Transverse colon (tissue), 4 donors: ENCODE data around the gene CDKL5. TPM values are rescaled to one million over a fixed set of nuclear protein-coding genes. Genes with fewer than 3 reads are reported as not detected.

Experiments
- DNase-seq: peaks from one replicate; pipeline ENCODE4 v3.0.0-alpha.2; 2019
- H3K27ac ChIP-seq, 4 donors: fragments of 200-600 bp; sonication (generic); 2 replicates each; pipeline ENCODE4 v1.5.1; 2016 to 2018; ENCODE audit warnings: inconsistent platforms in 4 of 4
- H3K27me3 ChIP-seq: fragments of 200-600 bp; sonication (generic); 2 replicates; pipeline ENCODE4 v1.5.1; 2017; ENCODE audit warnings: inconsistent platforms
- H3K36me3 ChIP-seq, 4 donors: fragments of 200-600 bp; sonication (generic); 2 replicates each; pipeline ENCODE4 v1.5.1; 2017 to 2019; ENCODE audit warnings: inconsistent platforms in 4 of 4
- H3K4me1 ChIP-seq, 4 donors: fragments of 200-600 bp; sonication (generic); 2 replicates each; pipeline ENCODE4 v1.5.1; 2017 to 2020; ENCODE audit warnings: inconsistent platforms in 4 of 4
- H3K4me3 ChIP-seq, 4 donors: fragments of 200-600 bp; sonication (generic); 1 replicate in 1 of 4; 2 replicates in 3 of 4; pipeline versions ENCODE4 v1.5.1 to v1.6.1; 2017 to 2019; ENCODE audit warnings: inconsistent platforms in 4 of 4
- H3K9me3 ChIP-seq, 2 donors: fragments of 200-600 bp; sonication (generic); 2 replicates each; pipeline ENCODE4 v1.5.1; 2017 to 2019; ENCODE audit warnings: inconsistent platforms in 2 of 2
- EP300 ChIP-seq: sonication (generic); formaldehyde crosslinking; IDR thresholded peaks from one replicate; pipeline ENCODE4 v1.6.1; 2017; ENCODE audit warnings: antibody characterized with exemption, low read depth
- POLR2A ChIP-seq: fragments of 450-650 bp; IDR thresholded peaks from one replicate; pipeline ENCODE4 v1.6.1; 2016; ENCODE audit warnings: antibody characterized with exemption, mild to moderate bottlenecking, moderate library complexity
- POLR2AphosphoS5 ChIP-seq, 3 donors: sonication (generic); formaldehyde crosslinking; IDR thresholded peaks; one replicate each; pipeline ENCODE4 v1.6.1; 2016; ENCODE audit warnings: antibody characterized with exemption in 3 of 3
- WGBS, 2 donors: methylation state at CpG; one replicate each; pipeline ENCODE4 v1.1.5; 2018; ENCODE audit warnings: low coverage in 1 of 2; 5-methylcytosine and 5-hydroxymethylcytosine counted together
- in situ Hi-C, 4 donors: fragments of 200-750 bp; cut with MboI; loops; one replicate each; pipeline versions ENCODE4 v1.15.0 to v1.15.1; 2017; ENCODE audit warnings: low sequenced_read_pairs in 3 of 4, low pct_ligation_motif_present in 1 of 4, low pct_unique_long_range_greater_than_20kb in 1 of 4
- intact Hi-C: fragments of 100-400 bp; cut with DNase I; formaldehyde crosslinking; loops from one replicate; pipeline ENCODE4 v1.15.1; 2023; ENCODE audit warnings: low total_unique reads
- total RNA-seq, 4 donors: library from RNA; depleted of rRNA; stranded (reverse); fragments of >200 nt; gene quantifications; one replicate each; pipeline ENCODE4 v1.1.0, GENCODE V29; 2016
- TF ChIP-seq, protein P1 (sequence below), 5 experiments: fragments of 200-600 bp in 3 of 5; fragments of 450-650 bp in 2 of 5; sonication (generic) in 3 of 5; IDR thresholded peaks; 1 replicate in 2 of 5; 2 replicates in 3 of 5; pipeline ENCODE4 v1.5.1; 2016 to 2017; ENCODE audit warnings: antibody characterized with exemption in 5 of 5, inconsistent platforms in 3 of 5, mild to moderate bottlenecking in 2 of 5, moderate library complexity in 1 of 5

CDKL5 gene
- total RNA-seq, 4 donors from 2014 or later: 0.75 to 4.8 (median 3.5) TPM

- peaks cover 0 to 9% (median 0%) of the 10 kb centered on the region in 4 donors for H3K4me1 ChIP-seq
- H3K27me3 ChIP-seq: no peaks in the 10 kb centered on the region
- peak overlapping the region; percentile 23 to 61 (median 50) for H3K27ac ChIP-seq
- intact Hi-C loops (no loop called here), in situ Hi-C loops (no loop called here)
- H3K4me3 ChIP-seq: no peak overlapping the region
- no peaks in the 10 kb centered on the region for H3K9me3 ChIP-seq
- TF ChIP-seq, protein P1, sequence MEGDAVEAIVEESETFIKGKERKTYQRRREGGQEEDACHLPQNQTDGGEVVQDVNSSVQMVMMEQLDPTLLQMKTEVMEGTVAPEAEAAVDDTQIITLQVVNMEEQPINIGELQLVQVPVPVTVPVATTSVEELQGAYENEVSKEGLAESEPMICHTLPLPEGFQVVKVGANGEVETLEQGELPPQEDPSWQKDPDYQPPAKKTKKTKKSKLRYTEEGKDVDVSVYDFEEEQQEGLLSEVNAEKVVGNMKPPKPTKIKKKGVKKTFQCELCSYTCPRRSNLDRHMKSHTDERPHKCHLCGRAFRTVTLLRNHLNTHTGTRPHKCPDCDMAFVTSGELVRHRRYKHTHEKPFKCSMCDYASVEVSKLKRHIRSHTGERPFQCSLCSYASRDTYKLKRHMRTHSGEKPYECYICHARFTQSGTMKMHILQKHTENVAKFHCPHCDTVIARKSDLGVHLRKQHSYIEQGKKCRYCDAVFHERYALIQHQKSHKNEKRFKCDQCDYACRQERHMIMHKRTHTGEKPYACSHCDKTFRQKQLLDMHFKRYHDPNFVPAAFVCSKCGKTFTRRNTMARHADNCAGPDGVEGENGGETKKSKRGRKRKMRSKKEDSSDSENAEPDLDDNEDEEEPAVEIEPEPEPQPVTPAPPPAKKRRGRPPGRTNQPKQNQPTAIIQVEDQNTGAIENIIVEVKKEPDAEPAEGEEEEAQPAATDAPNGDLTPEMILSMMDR (IDR thresholded peaks at IDR 0.05): no peak
- peak in 1 of 3 donors; percentile 19 for TF ChIP-seq POLR2AphosphoS5 (IDR thresholded peaks at IDR 0.05)
- DNase-seq: peak; percentile 42
- 50% methylated on average over 5 of the region's 5 CpGs; no CpG with 5 or more reads in 1 of the 2 donors for WGBS, 2 donors
- H3K36me3 ChIP-seq: no peaks in the 10 kb centered on the region
Observed at GRCh38 chrX:18617407-18617750, 192.0 kb downstream of the CDKL5 start.

GRCh38 chrX:18619288-18619687 lies 193.9 kb downstream of the CDKL5 start:
- intact Hi-C loops: no loop called here
- DNase-seq: no peak
- H3K27ac ChIP-seq: no peak overlapping the region
- peaks cover 0 to 9% (median 0%) of the 10 kb centered on the region in 4 donors for H3K4me1 ChIP-seq
- no peaks in the 10 kb centered on the region for H3K9me3 ChIP-seq
- H3K27me3 ChIP-seq: no peaks in the 10 kb centered on the region
- in situ Hi-C loops: no loop called here
- 43 to 66% methylated on average over 2 of the region's 2 CpGs for WGBS, 2 donors
- H3K36me3 ChIP-seq: no peaks in the 10 kb centered on the region
- no peak overlapping the region for H3K4me3 ChIP-seq
- TF ChIP-seq POLR2A: no peak

DNA sequence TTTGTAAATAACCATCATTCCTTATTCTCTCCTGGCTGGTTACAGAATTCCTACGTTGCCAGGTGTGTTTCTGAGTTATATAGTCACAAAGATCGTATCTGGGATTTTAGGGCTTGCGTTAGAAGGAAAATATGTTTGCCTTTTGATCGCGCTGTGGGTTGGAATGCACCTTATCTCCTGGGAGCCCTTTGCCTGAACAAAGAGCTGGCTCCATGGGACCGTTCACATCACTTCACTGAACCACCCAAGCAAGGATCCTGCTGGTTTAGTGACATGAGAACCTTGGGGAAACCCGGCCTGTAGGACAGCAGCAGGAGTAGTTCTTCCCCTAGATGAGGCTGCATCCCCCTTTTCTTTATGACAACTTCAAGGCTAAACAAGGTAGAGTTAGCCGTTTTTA lies 194.9 kb downstream of the CDKL5 start:
- no peaks in the 10 kb centered on the region for H3K36me3 ChIP-seq
- H3K4me3 ChIP-seq: no peak overlapping the region
- intact Hi-C loops (no loop called here), in situ Hi-C loops (no loop called here)
- TF ChIP-seq, protein P1 (IDR thresholded peaks at IDR 0.05): no peak
- TF ChIP-seq POLR2A (no peak), EP300 (no peak), POLR2AphosphoS5 (IDR thresholded peaks at IDR 0.05) (no peak)
- H3K27me3 ChIP-seq: no peaks in the 10 kb centered on the region
- DNase-seq: peak; percentile 12
- no peak overlapping the region for H3K27ac ChIP-seq
- H3K4me1 ChIP-seq: peaks cover 0 to 9% (median 0%) of the 10 kb centered on the region in 4 donors
- 0 to 65% methylated on average over 1 to 8 of the region's 8 CpGs for WGBS, 2 donors
- H3K9me3 ChIP-seq: no peaks in the 10 kb centered on the region

GRCh38 chrX:18624599-18624998 lies 199.2 kb downstream of the CDKL5 start:
- Histone ChIP-seq H3K4me3 (no peak overlapping the region), H3K9me3 (no peaks in the 10 kb centered on the region), H3K36me3 (no peaks in the 10 kb centered on the region), H3K27ac (peak overlapping the region in 3 of 4 donors; percentile 10 to 37 (median 35)), H3K27me3 (no peaks in the 10 kb centered on the region), H3K4me1 (peaks cover 0 to 1% (median 0%) of the 10 kb centered on the region in 4 donors)
- DNase-seq: no peak
- intact Hi-C loops (no loop called here), in situ Hi-C loops (no loop called here)
- 60% methylated on average over 2 of the region's 2 CpGs; no CpG with 5 or more reads in 1 of the 2 donors for WGBS, 2 donors
- TF ChIP-seq, protein P1 (IDR thresholded peaks at IDR 0.05): no peak
- no peak for TF ChIP-seq EP300
- no peak for TF ChIP-seq POLR2AphosphoS5 (IDR thresholded peaks at IDR 0.05)
- no peak for TF ChIP-seq POLR2A

DNA sequence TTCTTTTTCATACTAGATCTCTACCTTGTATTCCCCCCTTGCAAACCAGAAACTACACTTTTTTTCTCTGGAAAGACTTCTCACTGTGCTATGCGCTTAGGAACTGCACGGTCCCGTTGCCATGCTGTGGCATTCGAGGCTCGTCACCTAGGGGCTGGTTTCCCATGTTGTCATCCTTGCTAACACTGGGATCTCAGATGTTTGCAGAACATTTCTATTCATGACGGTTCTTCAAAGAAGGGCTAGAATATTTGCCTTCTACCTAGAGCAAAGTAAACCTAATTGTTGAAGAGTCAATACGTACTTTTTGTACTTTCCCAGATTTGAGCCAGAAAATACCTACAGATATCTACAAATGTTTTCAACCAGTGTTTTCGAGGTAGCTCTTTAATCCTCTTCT lies 205.5 kb downstream of the CDKL5 start:
- Histone ChIP-seq H3K4me1 (no peaks in the 10 kb centered on the region), H3K27ac (no peak overlapping the region), H3K9me3 (no peaks in the 10 kb centered on the region), H3K4me3 (no peak overlapping the region), H3K27me3 (no peaks in the 10 kb centered on the region), H3K36me3 (no peaks in the 10 kb centered on the region)
- no peak for TF ChIP-seq POLR2AphosphoS5 (IDR thresholded peaks at IDR 0.05)
- TF ChIP-seq, protein P1 (IDR thresholded peaks at IDR 0.05): no peak
- no peak for TF ChIP-seq POLR2A
- TF ChIP-seq EP300: no peak
- DNase-seq: no peak
- intact Hi-C loops: loop anchor here (5.0 to 10.0 kb wide), 2 partner anchors 46 to 1171 kb away; no protein-coding TSS in a partner anchor
- in situ Hi-C loops: no loop called here
- WGBS, 2 donors: 86% methylated on average over 8 of the region's 8 CpGs; no CpG with 5 or more reads in 1 of the 2 donors
